OCI-LY1 (cell line): ENCODE data around the gene NOS1.

Experiments used
- H2AFZ ChIP-seq: fragments of 200-600 bp; sonication (generic), shearing (Covaris generic); 2 replicates; pipeline ENCODE4 v1.6.0; 2014; ENCODE audit warnings: antibody characterized with exemption, mild to moderate bottlenecking, low read length
- H3F3A ChIP-seq: fragments of 200-600 bp; sonication (generic), shearing (Covaris generic); 2 replicates; pipeline ENCODE4 v1.6.0; 2014; ENCODE audit warnings: mild to moderate bottlenecking, antibody characterized with exemption, low read length, moderate library complexity; ENCODE audit not compliant: insufficient read depth
- H3K27ac ChIP-seq: fragments of 200-600 bp; sonication (generic); 2 replicates; pipeline ENCODE4 v1.5.1; 2014; ENCODE audit warnings: low read length, mixed run types, mild to moderate bottlenecking, low read depth; ENCODE audit not compliant: poor library complexity, severe bottlenecking
- H3K27me3 ChIP-seq: fragments of 200-600 bp; sonication (generic); 2 replicates; pipeline ENCODE4 v1.6.0; 2014; ENCODE audit warnings: antibody characterized with exemption, mild to moderate bottlenecking, low read length, moderate library complexity; ENCODE audit not compliant: insufficient read depth
- H3K36me3 ChIP-seq: fragments of 200-600 bp; sonication (generic); 2 replicates; pipeline ENCODE4 v1.6.1; 2014; ENCODE audit warnings: mild to moderate bottlenecking, antibody characterized with exemption, low read length, moderate library complexity, mixed read lengths; ENCODE audit not compliant: insufficient read depth
- H3K4me1 ChIP-seq: fragments of 200-600 bp; sonication (generic); 2 replicates; pipeline ENCODE4 v1.5.1; 2014; ENCODE audit warnings: mild to moderate bottlenecking, low read length, moderate library complexity; ENCODE audit not compliant: insufficient read depth, severe bottlenecking
- H3K4me2 ChIP-seq: fragments of 200-600 bp; sonication (generic), shearing (Covaris generic); 2 replicates; pipeline ENCODE4 v1.6.1; 2014; ENCODE audit warnings: low read length
- H3K4me3 ChIP-seq: fragments of 200-600 bp; sonication (generic); 2 replicates; pipeline ENCODE4 v1.5.1; 2014; ENCODE audit warnings: low read length, low read depth, mild to moderate bottlenecking, mixed read lengths; ENCODE audit not compliant: poor library complexity, severe bottlenecking
- H3K79me2 ChIP-seq: fragments of 200-600 bp; shearing (Covaris generic); 2 replicates; pipeline ENCODE4 v1.6.1; 2016; ENCODE audit warnings: mixed run types, low read length, mixed read lengths; ENCODE audit not compliant: insufficient read depth
- H3K9ac ChIP-seq: fragments of 200-600 bp; sonication (generic), shearing (Covaris generic); 2 replicates; pipeline ENCODE4 v1.6.1; 2014; ENCODE audit warnings: mild to moderate bottlenecking, low read length, mixed read lengths
- H3K9me2 ChIP-seq: fragments of 200-600 bp; sonication (generic), shearing (Covaris generic); 2 replicates; pipeline ENCODE4 v1.6.1; 2014; ENCODE audit warnings: low read depth, mild to moderate bottlenecking, low read length, mixed read lengths
- H3K9me3 ChIP-seq: fragments of 200-600 bp; shearing (Covaris generic); 2 replicates; pipeline ENCODE4 v1.6.1; 2014; ENCODE audit warnings: low read length, mixed read lengths
- H4K20me1 ChIP-seq: fragments of 200-600 bp; sonication (generic), shearing (Covaris generic); 2 replicates; pipeline ENCODE4 v1.6.0; 2016; ENCODE audit warnings: mild to moderate bottlenecking, low read length; ENCODE audit not compliant: insufficient read depth
- CTCF ChIP-seq: fragments of 200-600 bp; sonication (generic), shearing (Covaris generic); IDR thresholded peaks from 2 replicates; pipeline ENCODE4 v1.5.1; 2017; ENCODE audit warnings: mild to moderate bottlenecking, antibody characterized with exemption, low read length, moderate library complexity, mixed read lengths
- EZH2 ChIP-seq: fragments of 200-600 bp; sonication (generic), shearing (Covaris generic); IDR thresholded peaks from 2 replicates; pipeline ENCODE4 v1.8.0; 2017; ENCODE audit warnings: borderline replicate concordance, mixed run types, mild to moderate bottlenecking, antibody characterized with exemption, low read length, moderate library complexity, mixed read lengths

The NOS1 gene

GRCh38 chr12:117294189-117294603 is 67.2 kb downstream of the NOS1 start:
- no peak overlapping the region for H3K4me3 ChIP-seq
- no peaks in the 10 kb centered on the region for H3K4me1 ChIP-seq
- H3K9me3 ChIP-seq = no peaks in the 10 kb centered on the region
- H3K27ac ChIP-seq = no peak overlapping the region
- H3F3A ChIP-seq = no peaks in the 10 kb centered on the region
- no peaks in the 10 kb centered on the region for H3K36me3 ChIP-seq
- no peak overlapping the region for H3K9ac ChIP-seq
- H3K79me2 ChIP-seq = no peaks in the 10 kb centered on the region
- no peaks in the 10 kb centered on the region for H4K20me1 ChIP-seq
- H3K4me2 ChIP-seq = no peak overlapping the region
- H2AFZ ChIP-seq = no peak overlapping the region
- TF ChIP-seq CTCF (no peak), EZH2 (no peak)
- H3K9me2 ChIP-seq = no peaks in the 10 kb centered on the region
- no peaks in the 10 kb centered on the region for H3K27me3 ChIP-seq

GRCh38 chr12:117293510-117293909 is 67.9 kb downstream of the NOS1 start:
- no peak for TF ChIP-seq EZH2
- TF ChIP-seq CTCF = no peak
- no peaks in the 10 kb centered on the region for H4K20me1 ChIP-seq
- no peaks in the 10 kb centered on the region for H3K9me2 ChIP-seq
- no peaks in the 10 kb centered on the region for H3K9me3 ChIP-seq
- H3K36me3 ChIP-seq = no peaks in the 10 kb centered on the region
- no peaks in the 10 kb centered on the region for H3K27me3 ChIP-seq
- no peak overlapping the region for H3K4me2 ChIP-seq
- no peak overlapping the region for H2AFZ ChIP-seq
- H3K4me1 ChIP-seq = no peaks in the 10 kb centered on the region
- no peak overlapping the region for H3K4me3 ChIP-seq
- no peak overlapping the region for H3K27ac ChIP-seq
- no peaks in the 10 kb centered on the region for H3K79me2 ChIP-seq
- no peaks in the 10 kb centered on the region for H3F3A ChIP-seq
- no peak overlapping the region for H3K9ac ChIP-seq

GRCh38 chr12:117292688-117293087 is 68.7 kb downstream of the NOS1 start:
- no peaks in the 10 kb centered on the region for H3K79me2 ChIP-seq
- H3K4me3 ChIP-seq = no peak overlapping the region
- no peak overlapping the region for H2AFZ ChIP-seq
- H3K9me2 ChIP-seq = no peaks in the 10 kb centered on the region
- H3K9me3 ChIP-seq = no peaks in the 10 kb centered on the region
- no peak overlapping the region for H3K27ac ChIP-seq
- H3K9ac ChIP-seq = no peak overlapping the region
- no peak overlapping the region for H3K4me2 ChIP-seq
- H4K20me1 ChIP-seq = no peaks in the 10 kb centered on the region
- TF ChIP-seq EZH2 (no peak), CTCF (no peak)
- H3K4me1 ChIP-seq = no peaks in the 10 kb centered on the region
- no peaks in the 10 kb centered on the region for H3K36me3 ChIP-seq
- H3F3A ChIP-seq = no peaks in the 10 kb centered on the region
- no peaks in the 10 kb centered on the region for H3K27me3 ChIP-seq
